Progenitor cell of endocrine pancreas (in vitro differentiated cells): ENCODE data around the gene CASK. TPM values are rescaled to one million over a fixed set of nuclear protein-coding genes. Genes with fewer than 3 reads are reported as not detected.
"Not testable (repeated sequence)": the region's sequence is repeated elsewhere in the genome, so short reads cannot be mapped to it uniquely, and the experiment has no call there.

Experiments used
- DNase-seq: peaks from one replicate; pipeline ENCODE4 v3.0.0; 2021; ENCODE audit warnings: low spot score; ENCODE audit not compliant: unreplicated experiment
- H3K27ac Mint-ChIP-seq: 2 replicates; pipeline ENCODE4 v1.8.0; 2021; ENCODE audit warnings: mild to moderate bottlenecking, moderate library complexity, mixed read lengths
- H3K27me3 Mint-ChIP-seq: 2 replicates; pipeline ENCODE4 v1.8.0; 2021; ENCODE audit warnings: mixed read lengths
- H3K36me3 Mint-ChIP-seq: 2 replicates; pipeline ENCODE4 v1.8.0; 2022; ENCODE audit warnings: mixed read lengths; ENCODE audit not compliant: insufficient read depth
- H3K4me1 Mint-ChIP-seq: 2 replicates; pipeline ENCODE4 v1.8.0; 2021; ENCODE audit warnings: low read depth, mixed read lengths
- H3K4me3 Mint-ChIP-seq: 2 replicates; pipeline ENCODE4 v1.8.0; 2021; ENCODE audit warnings: low read depth, mild to moderate bottlenecking, moderate library complexity, mixed read lengths
- H3K9me3 Mint-ChIP-seq: 2 replicates; pipeline ENCODE4 v1.8.0; 2021; ENCODE audit warnings: low read depth, mixed read lengths
- total RNA-seq: library from RNA; stranded (reverse); gene quantifications from 2 replicates; pipeline ENCODE4 v1.2.1, GENCODE V29; 2021
- TF ChIP-seq, protein P1 (sequence below): fragments of 200-600 bp; sonication (generic); IDR thresholded peaks from one replicate; pipeline ENCODE4 v1.5.0; 2021; ENCODE audit warnings: antibody characterized with exemption, mild to moderate bottlenecking; ENCODE audit not compliant: unreplicated experiment

The CASK gene
- total RNA-seq, 1 donor from 2014 or later = 68.3 TPM

DNA sequence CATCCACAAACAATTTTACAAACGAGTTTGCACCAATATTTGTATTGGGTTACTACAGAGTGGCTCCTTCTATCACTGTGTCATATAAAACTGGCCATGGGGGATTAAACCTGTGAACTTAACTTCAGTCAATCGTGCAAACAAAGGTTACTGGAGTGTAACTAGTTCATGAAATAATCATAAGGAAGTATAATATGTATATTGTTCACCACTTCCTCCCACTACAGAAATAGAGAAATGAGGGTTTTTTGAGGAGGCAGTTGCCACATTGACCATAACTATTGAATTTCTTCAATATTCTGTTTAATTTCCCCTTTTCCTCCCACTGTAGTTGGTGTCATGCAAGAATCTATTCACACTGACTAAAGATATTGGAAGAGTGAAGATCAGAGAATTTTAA is 199.5 kb downstream of the CASK start, which contains the start of gene GPR82:
Gene GPR82 (plus strand): TSS at position 356 of the 400 bp plus-strand sequence. CDS start 2,846 bp downstream, outside the sequence.
- Mint-ChIP-seq H3K9me3 (peaks cover 28% of the 10 kb centered on the region), H3K4me3 (no peak within 1 kb of the TSS), H3K27me3 (no peaks in the 10 kb centered on the region), H3K27ac (no peak within 1 kb of the TSS), H3K4me1 (peaks cover 8% of the 10 kb centered on the region), H3K36me3 (peaks cover 11% of the 10 kb centered on the region)
- TF ChIP-seq, protein P1, sequence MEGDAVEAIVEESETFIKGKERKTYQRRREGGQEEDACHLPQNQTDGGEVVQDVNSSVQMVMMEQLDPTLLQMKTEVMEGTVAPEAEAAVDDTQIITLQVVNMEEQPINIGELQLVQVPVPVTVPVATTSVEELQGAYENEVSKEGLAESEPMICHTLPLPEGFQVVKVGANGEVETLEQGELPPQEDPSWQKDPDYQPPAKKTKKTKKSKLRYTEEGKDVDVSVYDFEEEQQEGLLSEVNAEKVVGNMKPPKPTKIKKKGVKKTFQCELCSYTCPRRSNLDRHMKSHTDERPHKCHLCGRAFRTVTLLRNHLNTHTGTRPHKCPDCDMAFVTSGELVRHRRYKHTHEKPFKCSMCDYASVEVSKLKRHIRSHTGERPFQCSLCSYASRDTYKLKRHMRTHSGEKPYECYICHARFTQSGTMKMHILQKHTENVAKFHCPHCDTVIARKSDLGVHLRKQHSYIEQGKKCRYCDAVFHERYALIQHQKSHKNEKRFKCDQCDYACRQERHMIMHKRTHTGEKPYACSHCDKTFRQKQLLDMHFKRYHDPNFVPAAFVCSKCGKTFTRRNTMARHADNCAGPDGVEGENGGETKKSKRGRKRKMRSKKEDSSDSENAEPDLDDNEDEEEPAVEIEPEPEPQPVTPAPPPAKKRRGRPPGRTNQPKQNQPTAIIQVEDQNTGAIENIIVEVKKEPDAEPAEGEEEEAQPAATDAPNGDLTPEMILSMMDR = no peak
- no peak for DNase-seq

- peaks cover 30% of the 10 kb centered on the region for H3K9me3 Mint-ChIP-seq
- H3K36me3 Mint-ChIP-seq = peaks cover 12% of the 10 kb centered on the region
- peaks cover 13% of the 10 kb centered on the region for H3K4me1 Mint-ChIP-seq
- no peak overlapping the region for H3K4me3 Mint-ChIP-seq
- no peak for DNase-seq
- H3K27me3 Mint-ChIP-seq = no peaks in the 10 kb centered on the region
- H3K27ac Mint-ChIP-seq = no peak overlapping the region
- TF ChIP-seq, protein P1 = no peak
These were observed 200.3 kb downstream of the CASK start for GRCh38 chrX:41722816-41723618.

DNA sequence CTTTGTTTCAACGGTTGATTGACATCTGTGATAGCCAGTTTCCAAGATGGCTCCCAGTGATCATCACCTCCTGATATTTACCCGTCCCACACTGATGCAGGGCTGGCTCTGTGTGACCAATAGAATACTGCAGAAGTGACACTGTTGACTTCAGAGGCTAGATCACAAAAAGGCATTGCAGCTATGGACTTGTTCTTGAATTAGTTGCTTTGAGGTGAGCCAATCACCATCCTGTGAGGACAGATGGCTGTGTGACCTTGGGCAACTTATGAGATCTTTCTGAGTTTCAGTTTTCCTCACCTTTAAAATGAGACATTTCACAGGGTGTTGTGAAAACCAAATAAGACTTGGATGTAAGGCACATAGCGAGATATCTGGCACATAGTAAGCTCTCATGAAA is 201.1 kb downstream of the CASK start:
- Mint-ChIP-seq H3K4me1 (peaks cover 13% of the 10 kb centered on the region), H3K36me3 (peaks cover 13% of the 10 kb centered on the region), H3K4me3 (no peak overlapping the region), H3K9me3 (peaks cover 32% of the 10 kb centered on the region), H3K27me3 (no peaks in the 10 kb centered on the region), H3K27ac (no peak overlapping the region)
- no peak for DNase-seq
- TF ChIP-seq, protein P1 = no peak

- no peak for DNase-seq
- H3K27me3 Mint-ChIP-seq = no peaks in the 10 kb centered on the region
- H3K4me1 Mint-ChIP-seq = peaks cover 14% of the 10 kb centered on the region
- no peak overlapping the region for H3K27ac Mint-ChIP-seq
- TF ChIP-seq, protein P1 = no peak
- peaks cover 19% of the 10 kb centered on the region for H3K36me3 Mint-ChIP-seq
- no peak overlapping the region for H3K4me3 Mint-ChIP-seq
- peaks cover 37% of the 10 kb centered on the region for H3K9me3 Mint-ChIP-seq
These were observed 201.8 kb downstream of the CASK start for GRCh38 chrX:41721590-41721989.

- H3K36me3 Mint-ChIP-seq = peaks cover 19% of the 10 kb centered on the region
- H3K4me3 Mint-ChIP-seq = no peak overlapping the region
- peaks cover 37% of the 10 kb centered on the region for H3K9me3 Mint-ChIP-seq
- TF ChIP-seq, protein P1 = no peak
- DNase-seq = no peak
- H3K27me3 Mint-ChIP-seq = no peaks in the 10 kb centered on the region
- H3K4me1 Mint-ChIP-seq = peaks cover 14% of the 10 kb centered on the region
- H3K27ac Mint-ChIP-seq = peak overlapping the region; percentile 37
These were observed 203.1 kb downstream of the CASK start for GRCh38 chrX:41720125-41720779.

GRCh38 chrX:41719610-41720009 is 203.7 kb downstream of the CASK start:
- peaks cover 14% of the 10 kb centered on the region for H3K4me1 Mint-ChIP-seq
- peaks cover 37% of the 10 kb centered on the region for H3K9me3 Mint-ChIP-seq
- not testable (repeated sequence) for H3K27me3 Mint-ChIP-seq, DNase-seq, H3K4me3 Mint-ChIP-seq
- H3K27ac Mint-ChIP-seq = peak overlapping the region; percentile 30
- H3K36me3 Mint-ChIP-seq = peaks cover 19% of the 10 kb centered on the region
